GM23338 (cell line): ENCODE data around the gene MKKS. TPM values are rescaled to one million over a fixed set of nuclear protein-coding genes. Genes with fewer than 3 reads are reported as not detected.

Experiments
- ATAC-seq: fragments of 200-7000 bp; cut with Tn5 transposase; 3 replicates; pipeline ENCODE4 v1.9.1; 2020
- DNase-seq: peaks from one replicate; pipeline ENCODE4 v3.0.0-alpha.2; 2015; ENCODE audit warnings: low spot score
- H2AFZ ChIP-seq: fragments of 200-600 bp; sonication (generic); 2 replicates; pipeline ENCODE4 v1.8.0; 2016; ENCODE audit warnings: antibody characterized with exemption, mild to moderate bottlenecking, moderate library complexity
- H3F3A ChIP-seq: fragments of 200-600 bp; sonication (generic); replicated peaks from 2 replicates; pipeline ENCODE4 v1.8.0; 2017; ENCODE audit warnings: antibody characterized with exemption, mixed run types, low read depth
- H3K27ac ChIP-seq: fragments of 200-600 bp; sonication (generic); 2 replicates; pipeline ENCODE4 v1.6.1; 2016; ENCODE audit warnings: low read depth
- H3K27me3 ChIP-seq: fragments of 200-600 bp; sonication (generic); 2 replicates; pipeline ENCODE4 v1.8.0; 2016; ENCODE audit warnings: mild to moderate bottlenecking, mixed run types, moderate library complexity; ENCODE audit not compliant: insufficient read depth
- H3K36me3 ChIP-seq: fragments of 200-600 bp; sonication (generic); 2 replicates; pipeline ENCODE4 v1.8.0; 2016; ENCODE audit warnings: mild to moderate bottlenecking; ENCODE audit not compliant: insufficient read depth
- H3K4me1 ChIP-seq: fragments of 200-600 bp; sonication (generic); 2 replicates; pipeline ENCODE4 v1.8.0; 2016; ENCODE audit warnings: mild to moderate bottlenecking, moderate library complexity; ENCODE audit not compliant: insufficient read depth
- H3K4me2 ChIP-seq: fragments of 200-600 bp; sonication (generic); 2 replicates; pipeline ENCODE4 v1.7.1; 2017; ENCODE audit warnings: mixed run types
- H3K4me3 ChIP-seq: fragments of 200-600 bp; sonication (generic); 2 replicates; pipeline ENCODE4 v1.6.1; 2016; ENCODE audit warnings: mixed run types
- H3K79me2 ChIP-seq: fragments of 200-600 bp; sonication (generic); replicated peaks from 2 replicates; pipeline ENCODE4 v1.8.0; 2017; ENCODE audit warnings: mild to moderate bottlenecking; ENCODE audit not compliant: insufficient read depth
- H3K9me2 ChIP-seq: fragments of 200-600 bp; sonication (generic); 2 replicates; pipeline ENCODE4 v1.8.0; 2017; ENCODE audit not compliant: insufficient read depth
- H4K20me1 ChIP-seq: fragments of 200-600 bp; sonication (generic); replicated peaks from 2 replicates; pipeline ENCODE4 v1.8.0; 2017; ENCODE audit warnings: mild to moderate bottlenecking; ENCODE audit not compliant: insufficient read depth
- H3K27ac Mint-ChIP-seq: 2 replicates; pipeline ENCODE4 v1.8.0; 2020; ENCODE audit warnings: inconsistent platforms, mild to moderate bottlenecking, moderate library complexity, mixed read lengths
- H3K27me3 Mint-ChIP-seq: 3 replicates; pipeline ENCODE4 v1.8.0; 2022; ENCODE audit warnings: low read depth, mild to moderate bottlenecking, moderate library complexity, mixed read lengths, inconsistent platforms; ENCODE audit not compliant: insufficient read depth, poor library complexity
- H3K36me3 Mint-ChIP-seq: 3 replicates; pipeline ENCODE4 v1.8.0; 2021; ENCODE audit warnings: low read depth, mild to moderate bottlenecking, inconsistent platforms, moderate library complexity, mixed read lengths
- H3K4me1 Mint-ChIP-seq: 3 replicates; pipeline ENCODE4 v1.8.0; 2020; ENCODE audit warnings: mild to moderate bottlenecking, inconsistent platforms, mixed read lengths
- H3K4me3 Mint-ChIP-seq: 3 replicates; pipeline ENCODE4 v1.8.0; 2021; ENCODE audit warnings: moderate library complexity, mild to moderate bottlenecking, inconsistent platforms, mixed read lengths
- H3K9me3 Mint-ChIP-seq: 3 replicates; pipeline ENCODE4 v1.8.0; 2020; ENCODE audit warnings: moderate library complexity, mild to moderate bottlenecking, inconsistent platforms, mixed read lengths
- CREB1 ChIP-seq: fragments of 250-450 bp; sonication (Bioruptor Pico); IDR thresholded peaks from 2 replicates; pipeline ENCODE4 v1.5.0; 2020; ENCODE audit warnings: low read depth, mild to moderate bottlenecking, moderate library complexity
- CTCF ChIP-seq, 2 experiments: fragments of 200-600 bp in 1 of 2; sonication (generic) in 1 of 2; conservative IDR thresholded peaks; 2 replicates each; pipeline versions ENCODE4 v1.5.1 to v1.6.1; 2016 to 2017; ENCODE audit warnings: antibody characterized with exemption in 2 of 2, low read depth in 2 of 2, mild to moderate bottlenecking in 2 of 2, moderate library complexity in 1 of 2
- EZH2 ChIP-seq: fragments of 200-600 bp; sonication (generic); IDR thresholded peaks from one replicate; pipeline ENCODE4 v1.8.0; 2017; ENCODE audit warnings: antibody characterized with exemption, mild to moderate bottlenecking, low read depth; ENCODE audit not compliant: unreplicated experiment
- JUNB ChIP-seq: IDR thresholded peaks from one replicate; pipeline ENCODE4 v1.6.1; 2016; ENCODE audit warnings: antibody characterized with exemption; ENCODE audit not compliant: unreplicated experiment
- NANOG ChIP-seq: IDR thresholded peaks from 2 replicates; pipeline ENCODE4 v1.6.1; 2016; ENCODE audit warnings: antibody characterized with exemption, borderline replicate concordance
- POLR2AphosphoS5 ChIP-seq: IDR thresholded peaks from 2 replicates; pipeline ENCODE4 v1.6.1; 2016; ENCODE audit warnings: antibody characterized with exemption, low read depth
- ZNF331 ChIP-seq: fragments of 250-450 bp; sonication (Bioruptor Pico); IDR thresholded peaks from 2 replicates; pipeline ENCODE4 v1.5.0; 2020; ENCODE audit warnings: low read depth, mild to moderate bottlenecking, moderate library complexity
- ZNF462 ChIP-seq: fragments of 250-450 bp; sonication (Bioruptor Pico); IDR thresholded peaks from 2 replicates; pipeline ENCODE4 v1.5.0; 2020; ENCODE audit warnings: mild to moderate bottlenecking, moderate library complexity
- polyA plus RNA-seq: library from polyadenylated mRNA; unstranded; fragments of >200 nt; fragmentation: Nextera tagmentation; extraction: Ambion mirVana; gene quantifications from 2 replicates; pipeline ENCODE4 v1.2.1, GENCODE V29; 2016
- total RNA-seq: library from RNA; depleted of rRNA; stranded (reverse); fragments of >200 nt; shearing (Covaris generic); gene quantifications from 2 replicates; pipeline ENCODE4 v1.2.3, GENCODE V29; 2014
- TF ChIP-seq, protein P1 (sequence below): IDR thresholded peaks from 2 replicates; pipeline ENCODE4 v1.6.1; 2016; ENCODE audit warnings: antibody characterized with exemption

Gene MKKS
- total and polyA plus RNA-seq, 2 experiments from 2014 or later, result 13.4 to 16.7 TPM

DNA sequence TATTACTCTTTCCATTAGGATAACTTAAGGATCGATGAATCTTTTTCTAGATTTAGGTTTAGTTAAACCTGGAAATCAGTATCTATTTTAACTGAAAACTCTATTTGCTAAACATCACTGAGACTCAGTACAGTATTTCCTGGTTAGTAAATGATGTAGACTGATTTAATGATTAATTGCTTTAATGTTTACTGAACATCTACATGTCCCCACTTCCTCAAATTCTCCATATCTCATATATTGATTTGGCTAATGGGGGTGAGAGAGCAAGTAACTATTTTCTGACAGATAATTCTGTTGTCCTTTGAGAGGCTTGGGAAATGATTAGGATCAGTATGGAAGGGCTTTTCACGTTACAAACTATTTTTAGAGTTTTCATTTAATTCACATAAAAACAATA lies 10.3 kb downstream of the MKKS start (continued):
- TF ChIP-seq ZNF462 (CRISPR knock-in tag) (no peak), EZH2 (no peak), CTCF (conservative IDR thresholded peaks at IDR 0.05; ENCODE audit: low read depth in 2 of 2) (no peak), ZNF331 (CRISPR knock-in tag) (no peak), NANOG (no peak), JUNB (no peak), POLR2AphosphoS5 (no peak)

- H3K4me3 ChIP-seq, result no peak overlapping the region
- peaks cover 20% of the 10 kb centered on the region; the same call in 2 of the 3 replicates for H3K4me1 Mint-ChIP-seq
- ATAC-seq (no peak), DNase-seq (no peak)
- no peaks in the 10 kb centered on the region for H3K36me3 ChIP-seq
- 0 out of 2 replicates have a peak, but pooled peaks cover 4% of the 10 kb centered on the region for H3K4me1 ChIP-seq
- H3K27ac Mint-ChIP-seq, result no peak overlapping the region; the same call in 1 of the 2 replicates
- no peaks in the 10 kb centered on the region; the same call in 1 of the 2 replicates for H4K20me1 ChIP-seq
- H3F3A ChIP-seq, result no peaks in the 10 kb centered on the region
- no peak overlapping the region for H3K27ac ChIP-seq
- H3K9me3 Mint-ChIP-seq, result no peaks in the 10 kb centered on the region
- H3K27me3 Mint-ChIP-seq, result peaks cover 2% of the 10 kb centered on the region
- H3K4me3 Mint-ChIP-seq, result no peak overlapping the region
- H3K4me2 ChIP-seq, result no peak overlapping the region
- peaks cover 23% of the 10 kb centered on the region for H3K36me3 Mint-ChIP-seq
- no peaks in the 10 kb centered on the region for H3K27me3 ChIP-seq
- H3K9me2 ChIP-seq, result no peaks in the 10 kb centered on the region
- H2AFZ ChIP-seq, result no peak overlapping the region
- H3K79me2 ChIP-seq, result peaks cover 53% of the 10 kb centered on the region
- TF ChIP-seq, protein P1, sequence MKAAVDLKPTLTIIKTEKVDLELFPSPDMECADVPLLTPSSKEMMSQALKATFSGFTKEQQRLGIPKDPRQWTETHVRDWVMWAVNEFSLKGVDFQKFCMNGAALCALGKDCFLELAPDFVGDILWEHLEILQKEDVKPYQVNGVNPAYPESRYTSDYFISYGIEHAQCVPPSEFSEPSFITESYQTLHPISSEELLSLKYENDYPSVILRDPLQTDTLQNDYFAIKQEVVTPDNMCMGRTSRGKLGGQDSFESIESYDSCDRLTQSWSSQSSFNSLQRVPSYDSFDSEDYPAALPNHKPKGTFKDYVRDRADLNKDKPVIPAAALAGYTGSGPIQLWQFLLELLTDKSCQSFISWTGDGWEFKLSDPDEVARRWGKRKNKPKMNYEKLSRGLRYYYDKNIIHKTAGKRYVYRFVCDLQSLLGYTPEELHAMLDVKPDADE, result no peak
- no peak for TF ChIP-seq CREB1 (CRISPR knock-in tag)
Observed at GRCh38 chr20:10419550-10420133, 14.4 kb downstream of the MKKS start.
